HG03066 (cell line): ENCODE measurements around the gene PIN1.
"Not testable (repeated sequence)": the region's sequence is repeated elsewhere in the genome, so short reads cannot be mapped to it uniquely, and the experiment has no call there.

Experiments used
- ATAC-seq: cut with Tn5 transposase; IDR thresholded peaks from one replicate; pipeline ENCODE4 v1.9.1; 2021; ENCODE audit warnings: low read depth; ENCODE audit not compliant: unreplicated experiment

Gene PIN1

GRCh38 chr19:9834726-9835506, at the start of gene PIN1:
TSS of gene PIN1 (plus strand) at chr19:9835318. CDS start at chr19:9835345, 27 bp downstream.
- peak; percentile 89 for ATAC-seq

DNA sequence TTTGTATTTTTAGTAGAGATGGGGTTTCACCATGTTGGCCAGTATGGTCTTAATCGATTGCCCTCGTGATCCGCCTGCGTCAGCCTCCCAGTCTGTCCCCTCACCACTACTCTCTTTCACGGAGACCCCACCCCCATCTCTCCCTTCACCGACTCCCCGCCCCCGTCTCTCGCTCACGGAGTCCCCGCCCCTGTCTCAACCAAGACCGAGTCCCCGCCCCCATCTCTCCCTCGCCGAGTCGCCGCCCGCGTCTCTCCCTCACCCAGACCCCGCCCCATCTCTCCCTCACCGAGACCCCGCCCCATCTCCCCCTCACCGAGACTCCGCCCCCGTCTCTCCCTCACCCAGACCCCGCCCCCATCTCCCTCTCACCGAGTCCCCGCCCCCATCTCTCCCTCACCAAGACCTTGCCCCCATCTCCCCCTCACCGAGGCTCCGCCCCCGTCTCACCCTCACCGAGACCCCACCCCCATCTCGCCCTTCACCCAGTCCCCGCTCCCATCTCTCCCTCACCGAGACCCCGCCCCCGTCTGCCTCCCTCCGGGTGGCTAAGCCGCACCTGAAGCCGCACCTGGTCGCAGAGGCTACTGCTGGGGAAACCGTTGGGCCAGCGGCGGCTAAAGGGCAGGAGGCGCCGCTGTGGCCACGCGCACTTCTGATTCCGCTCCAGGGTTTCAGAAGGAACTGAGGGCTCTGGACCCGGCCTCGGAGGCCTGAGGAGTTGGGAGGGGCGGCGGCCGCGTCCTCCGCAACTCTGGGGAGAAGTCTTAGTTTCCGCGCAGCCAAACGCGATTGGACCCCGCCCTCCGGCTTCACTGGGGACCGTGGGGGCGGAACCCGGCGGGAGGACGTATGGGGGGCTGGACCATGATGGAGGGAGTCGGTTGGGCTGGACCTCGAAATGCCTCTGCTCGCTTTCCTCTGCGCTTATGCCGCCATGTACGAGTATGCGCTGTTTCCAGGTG, 49.5 kb upstream of the PIN1 start:
- peak; percentile 52 for ATAC-seq

DNA sequence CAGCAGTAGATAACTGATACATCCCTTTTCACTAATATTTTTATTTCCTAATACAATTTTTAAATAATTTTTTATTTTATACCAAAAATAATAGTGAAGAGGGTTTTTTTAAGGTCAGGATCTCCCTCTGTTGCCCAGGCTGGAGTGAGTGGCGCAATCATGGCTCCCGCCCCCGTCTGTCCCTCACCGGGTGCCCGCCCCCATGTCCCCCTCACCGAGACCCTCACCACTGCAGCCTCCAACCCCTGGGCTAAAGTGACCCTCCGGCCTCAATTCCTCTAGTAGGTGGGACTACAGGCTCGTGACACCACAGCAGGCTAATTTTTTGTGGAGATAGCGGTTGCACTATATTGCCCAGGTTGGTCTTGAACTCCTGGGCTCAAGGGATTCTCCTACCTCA, 48.8 kb upstream of the PIN1 start:
- ATAC-seq: no peak

DNA sequence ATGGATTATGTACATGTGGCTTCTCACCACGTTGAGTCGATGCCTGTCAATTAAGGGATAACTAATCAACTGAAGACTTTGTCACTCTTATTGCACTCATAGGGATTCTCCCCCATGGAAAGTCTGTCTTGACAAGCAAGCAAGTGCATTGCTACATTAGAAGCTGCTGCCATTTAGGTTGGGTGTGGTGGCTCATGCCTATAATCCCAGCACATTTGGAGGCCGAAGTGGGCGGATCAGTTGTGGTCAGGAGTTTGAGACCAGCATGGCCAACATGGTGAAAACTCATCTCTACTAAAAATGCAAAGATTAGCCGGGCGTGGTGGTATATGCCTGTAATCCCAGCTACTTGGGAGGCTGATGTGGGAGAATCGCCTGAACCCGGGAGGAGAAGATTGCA, 48.3 kb upstream of the PIN1 start:
- no peak for ATAC-seq

GRCh38 chr19:9788604-9789003, 46.5 kb upstream of the PIN1 start:
- not testable (repeated sequence) for ATAC-seq

DNA sequence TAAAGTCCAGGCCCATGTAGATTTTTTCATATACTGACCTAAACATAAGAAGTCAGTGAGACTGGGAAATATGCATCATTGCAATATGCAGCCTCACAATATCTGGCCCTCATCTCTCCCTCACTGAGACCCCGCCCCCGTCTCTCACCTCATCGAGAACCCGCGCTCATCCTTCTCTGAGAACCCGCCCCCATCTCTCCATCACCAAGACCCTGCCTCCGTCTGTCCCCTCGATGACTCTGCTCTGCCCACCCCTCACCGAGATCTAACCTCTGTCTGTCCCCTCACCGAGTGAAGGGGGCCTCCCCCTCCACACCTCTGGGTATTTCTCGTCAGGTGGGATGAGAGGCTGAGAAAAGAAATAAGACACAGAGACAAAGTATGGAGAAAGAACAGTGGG, 46.1 kb upstream of the PIN1 start:
- ATAC-seq: no peak

DNA sequence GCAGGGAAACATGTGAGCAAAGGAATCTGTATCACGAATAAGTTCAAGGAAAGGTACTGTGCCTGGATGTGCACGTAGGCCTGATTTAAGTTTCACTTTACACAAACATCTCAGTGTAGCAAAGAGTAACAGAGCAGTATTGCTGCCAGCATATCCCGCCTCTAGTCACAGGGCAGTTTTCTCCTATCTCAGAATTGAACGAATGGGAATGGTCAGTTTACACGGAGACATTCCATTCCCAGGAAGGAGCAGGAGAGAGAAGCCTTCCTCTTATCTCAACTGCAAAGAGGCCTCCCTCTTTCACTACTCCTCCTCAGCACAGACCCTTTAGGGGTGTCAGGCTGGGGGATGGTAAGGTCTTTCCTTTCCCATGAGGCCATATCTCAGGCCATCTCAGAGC, 45.5 kb upstream of the PIN1 start:
- ATAC-seq: not testable (repeated sequence)

GRCh38 chr19:9791073-9791367, 44.1 kb upstream of the PIN1 start:
- not testable (repeated sequence) for ATAC-seq

GRCh38 chr19:9791552-9792205, 43.4 kb upstream of the PIN1 start:
- ATAC-seq: no peak

DNA sequence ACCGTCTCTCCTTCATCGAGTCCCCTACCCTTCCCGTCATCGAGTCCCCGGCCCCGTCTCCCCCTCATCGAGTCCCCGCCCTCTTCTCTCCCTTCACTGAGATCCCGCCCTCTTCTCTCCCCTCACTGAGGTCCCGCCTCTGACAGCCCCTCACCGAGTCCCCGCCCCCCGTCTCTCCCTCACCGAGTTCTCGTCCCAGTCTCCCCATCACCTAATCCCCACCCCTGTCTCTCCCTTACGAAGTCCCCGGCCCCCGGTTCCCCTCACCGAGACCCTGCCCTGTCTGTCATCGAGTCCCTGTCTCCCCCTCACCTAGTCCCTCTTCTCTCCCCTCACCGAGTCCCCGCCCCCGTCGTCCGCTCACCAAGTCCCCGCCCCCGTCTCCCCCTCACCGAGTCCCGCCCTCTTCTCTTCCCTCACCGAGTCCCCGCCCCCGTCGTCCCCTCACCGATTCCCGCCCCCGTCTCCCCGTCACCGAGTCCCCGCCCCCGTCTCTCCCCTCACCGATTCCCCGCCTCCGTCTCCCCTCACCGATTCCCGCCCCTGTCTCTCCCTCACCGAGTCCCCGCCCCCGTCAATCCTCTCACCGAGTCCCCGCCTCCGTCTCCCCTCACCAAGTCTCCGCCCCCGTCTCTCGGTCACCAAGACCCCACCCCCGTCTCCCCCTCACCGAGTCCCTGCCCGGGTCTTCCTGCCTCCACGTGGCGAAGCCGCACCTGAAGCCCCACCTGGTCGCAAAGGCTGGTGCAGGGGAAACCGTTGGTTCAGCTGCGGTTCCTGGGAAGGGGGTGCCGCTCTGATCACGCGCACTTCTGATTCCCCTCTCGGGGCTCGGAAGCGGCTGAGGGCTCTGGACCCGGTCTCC, 42.7 kb upstream of the PIN1 start:
- no peak for ATAC-seq

DNA sequence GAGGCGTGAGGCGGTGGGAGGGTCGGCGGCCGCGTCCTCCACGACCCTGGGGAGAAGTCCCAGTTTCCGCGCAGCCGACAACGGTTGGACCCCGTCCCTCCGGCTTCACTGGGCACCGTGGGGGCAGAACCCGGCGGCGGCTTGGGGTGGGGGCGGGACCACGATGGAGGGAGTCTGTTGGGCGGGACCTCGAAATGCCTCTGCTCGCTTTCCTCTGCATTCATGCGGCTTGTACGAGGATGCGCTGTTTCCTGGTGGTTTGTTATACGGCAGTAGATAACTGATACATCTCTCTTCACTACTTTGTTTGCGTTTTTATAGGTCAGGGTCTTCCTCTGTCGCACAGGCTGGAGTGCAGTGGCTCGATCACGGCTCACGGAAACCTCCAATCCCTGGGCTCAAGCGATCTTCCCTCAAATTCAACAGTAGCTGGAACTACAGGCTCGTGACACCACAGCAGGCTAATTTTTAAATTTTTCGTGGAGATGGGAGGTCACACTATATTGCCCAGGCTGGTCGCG, 42.0 kb upstream of the PIN1 start:
- no peak for ATAC-seq

DNA sequence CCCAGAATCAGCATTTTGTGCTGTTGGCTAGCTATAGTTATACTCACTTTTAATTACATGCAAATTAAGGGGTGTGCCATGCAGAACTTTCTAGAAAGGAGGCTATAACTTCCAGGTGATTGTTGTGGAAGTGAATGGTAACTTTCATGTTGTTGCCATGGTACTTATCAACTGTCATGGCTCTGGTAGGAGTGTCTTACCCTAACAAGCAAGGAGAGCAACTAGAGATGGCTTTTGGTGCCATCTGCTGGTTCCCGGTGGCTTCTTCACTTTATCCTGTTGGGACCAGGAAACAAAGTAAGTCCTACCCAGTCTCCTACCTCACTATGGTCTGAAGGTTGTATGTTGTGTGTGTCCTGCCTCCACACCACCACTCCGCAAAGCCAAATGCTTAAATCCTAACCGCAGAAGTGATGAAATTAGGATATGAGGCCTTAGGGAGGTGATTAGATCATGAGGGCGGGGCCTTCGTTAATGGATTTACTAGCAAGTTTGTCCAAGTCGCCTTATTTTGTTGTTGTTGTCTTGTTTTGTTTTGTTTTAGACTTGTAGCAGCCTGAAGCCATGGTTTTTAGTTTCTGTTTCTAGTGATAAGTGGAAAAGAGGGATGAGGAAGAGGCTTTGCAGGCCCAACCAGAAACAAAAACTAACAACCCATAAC, 38.9 kb upstream of the PIN1 start:
- ATAC-seq: no peak

DNA sequence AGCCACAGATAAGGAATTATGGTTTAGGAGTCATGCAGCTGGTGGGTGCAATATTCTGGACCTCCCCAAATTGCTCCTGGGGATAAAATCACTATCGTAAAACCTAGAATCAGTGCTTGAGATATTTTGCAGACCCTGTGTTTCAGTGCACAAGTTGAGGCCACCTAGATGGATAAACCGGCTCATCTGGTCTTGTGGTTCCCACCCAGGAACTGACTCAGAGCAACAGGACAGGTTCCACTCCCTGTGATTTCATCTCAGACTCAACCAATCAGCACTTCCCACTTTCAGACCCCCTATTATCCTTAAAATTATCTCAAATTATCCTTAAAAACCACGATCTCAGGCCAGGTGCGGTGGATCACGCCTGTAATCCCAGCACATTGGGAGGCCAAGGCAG, 37.2 kb upstream of the PIN1 start:
- ATAC-seq: no peak

GRCh38 chr19:9799162-9799561, 36.0 kb upstream of the PIN1 start:
- no peak for ATAC-seq

GRCh38 chr19:9801976-9802375, 33.1 kb upstream of the PIN1 start:
- ATAC-seq: no peak

DNA sequence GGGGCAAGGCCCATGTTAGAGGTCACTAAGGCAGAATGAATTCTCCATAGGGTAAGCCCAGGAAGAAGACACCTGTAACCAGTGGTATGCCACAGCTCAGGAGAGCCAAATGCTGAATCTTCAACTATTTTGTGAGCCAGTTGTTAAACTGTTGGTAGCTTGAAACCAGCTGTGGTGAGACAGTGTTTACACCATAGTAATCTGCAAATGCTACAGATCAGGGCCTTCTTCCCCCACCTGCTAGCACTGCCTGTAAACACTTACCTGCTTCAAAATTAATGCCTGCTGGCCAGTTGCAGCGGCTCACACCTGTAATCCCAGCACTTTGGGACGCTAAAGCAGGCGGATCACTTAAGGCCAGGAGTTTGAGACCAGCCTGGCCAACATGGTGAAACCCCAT, 28.3 kb upstream of the PIN1 start:
- ATAC-seq: no peak

GRCh38 chr19:9808855-9809824, 26.0 kb upstream of the PIN1 start:
- ATAC-seq: no peak

- ATAC-seq: no peak
These were observed 24.0 kb upstream of the PIN1 start for GRCh38 chr19:9811139-9811538.
